Measurements from ENCODE around the gene TSC2. TPM values are rescaled to one million over a fixed set of nuclear protein-coding genes. Genes with fewer than 3 reads are reported as not detected.
A peak's percentile ranks its signal among the peaks of the same experiment; 100 is the strongest.

Gene TSC2
- total RNA-seq, 3 donors from 2014 or later: 140 to 161 (median 150) TPM

GRCh38 chr16:2046893-2047329 is 874 bp upstream of the TSC2 start:
- DNase-seq: no peak
- TF ChIP-seq, protein P1, sequence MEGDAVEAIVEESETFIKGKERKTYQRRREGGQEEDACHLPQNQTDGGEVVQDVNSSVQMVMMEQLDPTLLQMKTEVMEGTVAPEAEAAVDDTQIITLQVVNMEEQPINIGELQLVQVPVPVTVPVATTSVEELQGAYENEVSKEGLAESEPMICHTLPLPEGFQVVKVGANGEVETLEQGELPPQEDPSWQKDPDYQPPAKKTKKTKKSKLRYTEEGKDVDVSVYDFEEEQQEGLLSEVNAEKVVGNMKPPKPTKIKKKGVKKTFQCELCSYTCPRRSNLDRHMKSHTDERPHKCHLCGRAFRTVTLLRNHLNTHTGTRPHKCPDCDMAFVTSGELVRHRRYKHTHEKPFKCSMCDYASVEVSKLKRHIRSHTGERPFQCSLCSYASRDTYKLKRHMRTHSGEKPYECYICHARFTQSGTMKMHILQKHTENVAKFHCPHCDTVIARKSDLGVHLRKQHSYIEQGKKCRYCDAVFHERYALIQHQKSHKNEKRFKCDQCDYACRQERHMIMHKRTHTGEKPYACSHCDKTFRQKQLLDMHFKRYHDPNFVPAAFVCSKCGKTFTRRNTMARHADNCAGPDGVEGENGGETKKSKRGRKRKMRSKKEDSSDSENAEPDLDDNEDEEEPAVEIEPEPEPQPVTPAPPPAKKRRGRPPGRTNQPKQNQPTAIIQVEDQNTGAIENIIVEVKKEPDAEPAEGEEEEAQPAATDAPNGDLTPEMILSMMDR (IDR thresholded peaks at IDR 0.05): no peak
- H3K36me3 ChIP-seq (ENCODE audit: low read depth): no peaks in the 10 kb centered on the region
- intact Hi-C loops (cut with DNase I, micrococcal nuclease): no loop called here
- H3K4me3 ChIP-seq: no peak overlapping the region
- no peak for ATAC-seq
- H3K9me3 ChIP-seq: no peaks in the 10 kb centered on the region
- H3K4me1 ChIP-seq (ENCODE audit: low read depth): peaks cover 42% of the 10 kb centered on the region

DNA sequence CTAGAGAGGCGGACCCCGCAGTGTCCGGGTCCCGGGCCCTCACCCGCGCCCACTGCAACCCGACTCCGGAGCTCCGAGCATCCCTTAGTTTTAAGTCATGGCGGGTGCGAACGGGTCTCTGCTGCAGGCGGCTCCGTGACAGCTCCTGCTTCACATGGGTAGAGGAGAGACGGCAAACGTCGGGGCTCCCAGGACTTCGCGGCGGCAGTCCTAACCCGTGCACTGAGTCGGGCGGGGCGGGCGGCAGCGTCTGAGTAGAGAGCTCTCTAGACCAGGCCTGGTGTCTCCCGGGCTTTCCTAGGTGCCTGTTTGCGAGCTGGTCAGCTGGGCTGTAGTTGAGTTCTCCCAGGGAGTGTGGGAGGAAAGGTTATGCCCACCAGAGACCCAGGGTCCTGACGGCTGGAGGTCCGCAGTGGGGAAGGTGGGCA is 345 bp downstream of the TSC2 start:
- no peaks in the 10 kb centered on the region for H3K36me3 ChIP-seq (ENCODE audit: low read depth)
- ATAC-seq (peak; percentile 23), DNase-seq (no peak)
- H3K9me3 ChIP-seq: no peaks in the 10 kb centered on the region
- TF ChIP-seq, protein P1 (IDR thresholded peaks at IDR 0.05): no peak
- H3K4me3 ChIP-seq: peak overlapping the region; percentile 80
- peaks cover 33% of the 10 kb centered on the region for H3K4me1 ChIP-seq (ENCODE audit: low read depth)
- intact Hi-C loops (cut with DNase I, micrococcal nuclease): no loop called here

GRCh38 chr16:2053211-2053610 is 5.4 kb downstream of the TSC2 start:
- TF ChIP-seq, protein P1 (IDR thresholded peaks at IDR 0.05): no peak
- H3K36me3 ChIP-seq (ENCODE audit: low read depth): no peaks in the 10 kb centered on the region
- DNase-seq: no peak

GRCh38 chr16:2053897-2054296 is 6.1 kb downstream of the TSC2 start:
- Histone ChIP-seq H3K9me3 (no peaks in the 10 kb centered on the region), H3K4me3 (no peak overlapping the region), H3K4me1 (ENCODE audit: low read depth) (peaks cover 10% of the 10 kb centered on the region), H3K36me3 (ENCODE audit: low read depth) (no peaks in the 10 kb centered on the region)
- TF ChIP-seq, protein P1 (IDR thresholded peaks at IDR 0.05): no peak
- ATAC-seq (no peak), DNase-seq (no peak)
- intact Hi-C loops (cut with DNase I, micrococcal nuclease): no loop called here

More at GRCh38 chr16:2053211-2053610, 5.4 kb downstream of the TSC2 start:
- no peak for ATAC-seq
- H3K4me3 ChIP-seq: no peak overlapping the region
- no peaks in the 10 kb centered on the region for H3K9me3 ChIP-seq
- H3K4me1 ChIP-seq (ENCODE audit: low read depth): peaks cover 14% of the 10 kb centered on the region
- intact Hi-C loops (cut with DNase I, micrococcal nuclease): no loop called here

- H3K4me3 ChIP-seq: no peak overlapping the region
- H3K4me1 ChIP-seq (ENCODE audit: low read depth): peaks cover 7% of the 10 kb centered on the region
- H3K9me3 ChIP-seq: no peaks in the 10 kb centered on the region
- DNase-seq (peak; percentile 92 to 94 (median 93)), ATAC-seq (peak; percentile 98)
- peaks cover 2% of the 10 kb centered on the region for H3K36me3 ChIP-seq (ENCODE audit: low read depth)
- intact Hi-C loops (cut with DNase I, micrococcal nuclease): no loop called here
- TF ChIP-seq, protein P1 (IDR thresholded peaks at IDR 0.05): no peak
Measured at GRCh38 chr16:2054543-2055245, 6.9 kb downstream of the TSC2 start.

Measured in mucosa of descending colon (tissue), 3 donors.